ENCODE measurements around the gene CFL2. TPM values are rescaled to one million over a fixed set of nuclear protein-coding genes. Genes with fewer than 3 reads are reported as not detected.
"Not testable (repeated sequence)": the region's sequence is repeated elsewhere in the genome, so short reads cannot be mapped to it uniquely, and the experiment has no call there.

CFL2 gene
- total RNA-seq, 1 experiment from 2014 or later = 151 TPM

DNA sequence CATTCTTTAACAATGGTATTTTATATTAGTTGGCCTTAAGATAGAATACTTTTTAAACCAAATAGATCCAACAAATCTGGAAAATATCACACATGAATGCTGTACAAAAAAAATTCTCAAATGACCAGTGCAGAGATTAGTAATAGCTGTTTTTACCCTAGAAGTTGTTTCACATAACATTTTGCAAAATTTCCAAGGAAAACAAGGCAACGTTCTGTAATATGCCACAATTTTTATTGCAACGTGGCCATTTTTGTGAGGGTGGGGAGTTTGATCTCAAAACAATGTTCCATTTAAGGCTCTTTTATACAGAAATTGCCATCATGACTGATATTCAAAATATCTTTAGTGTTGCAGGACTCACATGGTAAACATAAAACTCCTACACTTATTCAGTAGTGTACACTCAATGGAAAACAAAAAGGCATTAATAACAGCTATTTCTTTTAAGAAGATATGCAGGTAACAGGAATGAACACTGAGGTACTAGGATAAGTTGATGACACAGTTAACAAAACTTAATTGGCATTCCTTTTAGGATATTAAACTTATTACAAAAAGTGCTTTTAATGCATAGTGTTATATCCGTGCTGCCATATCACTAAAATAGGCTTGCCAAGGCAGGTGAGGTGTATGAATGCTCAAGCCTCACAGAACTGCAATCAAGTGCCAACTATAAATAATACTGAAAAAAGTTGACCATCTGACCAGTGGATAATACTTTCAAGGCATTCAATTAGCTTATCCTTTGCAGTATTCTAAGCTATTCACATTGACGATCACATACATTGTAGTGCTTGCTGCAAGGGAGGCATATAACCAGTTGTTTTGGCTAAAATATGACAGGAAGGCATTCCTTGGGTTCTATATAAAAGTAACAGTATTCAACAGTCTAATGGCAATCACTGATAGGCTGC is 2.3 kb downstream of the CFL2 start:
- no peak for DNase-seq (ENCODE audit: low read depth)

DNA sequence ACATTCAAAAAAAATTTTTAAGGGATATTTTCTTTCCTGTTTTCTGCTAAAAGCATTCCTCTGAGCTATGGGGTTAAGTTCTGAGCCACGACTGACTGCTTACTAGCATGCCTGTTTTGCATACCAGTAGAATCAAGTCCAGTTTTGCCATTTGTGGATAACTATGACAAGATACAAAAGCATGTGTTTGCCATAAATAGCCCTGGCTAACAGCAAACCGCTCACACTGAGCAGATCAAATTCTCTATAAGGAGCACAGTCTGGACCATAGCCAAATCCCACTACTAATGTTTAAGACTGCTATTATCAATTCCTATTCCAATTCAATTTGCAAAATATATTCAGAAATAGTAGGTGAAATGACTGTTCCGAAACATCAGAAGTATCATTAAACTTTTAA is 3.2 kb downstream of the CFL2 start:
- DNase-seq (ENCODE audit: low read depth) = peak; percentile 94

DNA sequence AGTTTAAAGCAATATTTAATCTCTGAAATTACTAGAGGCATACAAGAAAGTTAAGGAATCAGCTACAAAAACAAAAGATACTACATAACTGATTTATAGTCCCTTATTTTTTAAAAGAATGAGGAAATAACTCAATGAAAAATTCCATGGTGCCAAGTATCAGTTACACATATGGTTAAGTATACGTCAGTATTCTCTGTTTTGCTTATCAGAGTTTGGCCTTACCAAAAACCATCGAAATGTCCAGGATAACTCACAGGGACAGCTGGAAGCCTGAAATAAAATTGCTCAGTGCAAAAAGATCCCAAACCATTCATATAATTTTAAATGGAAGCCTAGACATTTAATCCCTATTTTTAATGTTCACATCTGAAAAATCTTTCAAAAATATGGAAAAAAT is 3.6 kb downstream of the CFL2 start:
- peak; percentile 81 for DNase-seq (ENCODE audit: low read depth)

DNA sequence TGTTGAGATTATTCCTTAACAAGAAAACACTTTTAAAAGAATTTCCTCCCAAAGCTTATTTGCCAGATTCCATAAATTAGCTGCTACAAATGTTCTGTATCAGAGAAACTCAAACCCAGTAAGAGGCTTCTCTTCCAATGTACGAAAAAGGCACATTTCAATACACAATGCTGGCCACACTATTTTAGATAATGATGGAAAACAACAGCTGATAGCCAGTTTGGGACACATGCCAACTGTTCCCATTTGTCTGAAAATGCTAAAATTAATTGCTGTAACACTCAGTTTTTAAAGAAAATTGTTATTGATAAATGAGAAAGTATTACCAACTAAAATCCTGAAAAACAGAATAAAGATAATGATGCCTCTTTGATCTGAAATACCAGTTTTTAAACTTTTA is 4.4 kb downstream of the CFL2 start:
- peak; percentile 77 for DNase-seq (ENCODE audit: low read depth)

DNA sequence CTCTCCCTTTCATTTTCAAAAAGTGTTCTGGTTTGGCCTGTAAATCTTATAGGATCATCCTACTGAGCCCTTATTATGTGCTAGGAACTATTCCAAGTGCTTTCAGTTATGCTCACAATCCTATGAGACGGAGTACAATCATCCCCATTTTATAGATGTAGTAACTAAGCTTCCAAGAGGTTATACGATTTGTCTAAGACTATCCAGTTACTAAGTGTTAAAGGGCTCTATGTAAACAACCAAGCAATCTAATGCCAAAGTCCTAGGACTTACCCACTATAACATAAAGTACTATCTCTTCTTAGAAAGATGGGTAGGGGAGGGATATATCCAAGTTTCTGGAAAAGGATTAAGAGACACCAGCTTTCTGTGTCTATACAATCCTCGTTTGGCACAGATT is 6.7 kb downstream of the CFL2 start:
- DNase-seq (ENCODE audit: low read depth) = no peak

DNA sequence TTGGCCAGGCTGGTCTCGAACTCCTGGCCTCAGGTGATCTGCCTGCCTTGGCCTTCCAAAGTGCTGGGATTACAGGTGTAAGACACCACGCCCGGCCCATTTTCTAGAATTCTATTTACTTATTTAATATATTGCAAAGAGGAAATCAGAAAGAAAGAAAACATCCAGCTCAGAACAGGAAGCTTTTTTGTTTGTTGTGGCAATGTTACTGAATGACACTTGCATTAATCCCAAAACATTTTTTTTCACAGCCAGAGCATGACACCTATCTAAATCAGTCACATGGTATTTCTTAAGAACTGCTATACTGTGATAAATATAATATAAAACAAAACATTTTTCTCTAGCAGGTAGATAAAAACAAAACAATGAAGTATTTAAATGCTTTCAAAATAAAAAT is 12.6 kb downstream of the CFL2 start:
- no peak for DNase-seq (ENCODE audit: low read depth)

DNA sequence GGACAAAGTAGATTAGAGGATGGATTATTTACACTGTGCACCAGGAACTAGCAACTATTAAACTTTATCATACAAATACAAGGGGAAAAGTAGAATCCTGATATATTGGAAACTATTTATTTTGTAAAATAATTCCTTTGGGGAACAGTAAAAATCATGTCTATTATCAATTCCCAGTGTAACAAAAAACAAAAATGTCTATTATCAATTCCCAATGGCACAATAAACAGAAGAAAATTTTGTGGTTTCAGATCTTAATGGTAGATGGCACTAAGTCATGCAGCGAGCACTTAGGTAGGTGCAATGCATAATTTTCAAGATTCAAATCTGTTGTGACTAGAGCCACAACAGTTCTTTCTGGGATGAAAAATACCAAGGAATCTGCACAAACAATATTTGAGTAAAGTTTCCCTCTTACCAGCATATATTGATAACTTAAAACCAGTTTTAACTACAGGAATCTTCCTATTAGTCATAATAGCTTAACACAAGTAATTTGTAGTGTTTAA is 13.7 kb downstream of the CFL2 start:
- DNase-seq (ENCODE audit: low read depth) = peak; percentile 56

DNA sequence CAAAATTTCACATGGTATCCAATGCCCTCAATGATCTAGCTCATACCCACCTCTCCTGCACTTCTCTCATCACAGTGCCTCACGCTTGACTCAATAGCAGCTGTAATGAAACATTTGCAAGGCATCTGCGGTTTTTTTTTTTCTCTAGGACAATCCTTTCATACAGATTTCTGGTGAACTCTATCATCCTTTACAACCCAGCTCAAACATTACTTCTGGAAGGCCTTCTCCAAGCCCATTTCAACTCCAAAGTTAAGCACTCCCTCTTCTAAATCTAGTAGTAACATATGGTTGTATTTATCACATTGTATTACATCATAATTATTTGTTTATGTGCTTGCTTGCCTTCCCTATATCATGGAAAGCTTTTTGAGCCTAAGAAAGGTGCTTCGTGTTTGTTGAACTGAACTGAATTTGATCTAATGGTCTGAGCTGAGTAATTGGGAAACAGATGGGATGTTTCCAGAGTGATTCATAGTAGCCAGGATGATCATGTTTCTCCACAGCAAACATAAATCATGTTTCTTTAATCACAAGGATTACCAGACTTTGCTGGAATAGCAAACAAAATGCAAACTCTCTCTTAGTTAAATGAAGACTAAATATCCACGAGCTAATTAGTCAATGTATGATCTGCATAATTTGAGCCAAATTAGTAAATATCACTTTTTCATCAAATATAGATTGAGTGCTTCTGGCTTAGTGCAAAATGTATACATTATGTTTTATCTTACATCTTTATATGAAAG is 14.3 kb downstream of the CFL2 start:
- peak; percentile 96 for DNase-seq (ENCODE audit: low read depth)

DNA sequence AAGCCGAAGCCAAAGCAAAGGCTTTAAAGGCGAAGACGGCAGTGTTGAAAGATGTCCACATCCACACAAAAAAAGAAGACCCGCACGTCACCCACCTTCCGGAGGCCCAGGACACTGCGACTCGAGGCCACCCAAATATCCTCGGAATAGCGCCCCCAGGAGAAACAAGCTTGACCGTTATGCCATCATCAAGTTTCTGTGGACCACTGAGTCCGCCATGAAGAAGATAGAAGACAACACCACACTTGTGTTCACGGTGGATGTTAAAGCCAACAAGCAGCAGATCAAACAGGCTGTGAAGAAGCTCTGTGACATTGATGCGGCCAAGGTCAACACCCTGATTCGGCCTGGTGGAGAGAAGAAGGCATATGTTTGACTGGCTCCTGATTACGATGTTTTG is 20.2 kb downstream of the CFL2 start:
- DNase-seq (ENCODE audit: low read depth) = not testable (repeated sequence)

DNA sequence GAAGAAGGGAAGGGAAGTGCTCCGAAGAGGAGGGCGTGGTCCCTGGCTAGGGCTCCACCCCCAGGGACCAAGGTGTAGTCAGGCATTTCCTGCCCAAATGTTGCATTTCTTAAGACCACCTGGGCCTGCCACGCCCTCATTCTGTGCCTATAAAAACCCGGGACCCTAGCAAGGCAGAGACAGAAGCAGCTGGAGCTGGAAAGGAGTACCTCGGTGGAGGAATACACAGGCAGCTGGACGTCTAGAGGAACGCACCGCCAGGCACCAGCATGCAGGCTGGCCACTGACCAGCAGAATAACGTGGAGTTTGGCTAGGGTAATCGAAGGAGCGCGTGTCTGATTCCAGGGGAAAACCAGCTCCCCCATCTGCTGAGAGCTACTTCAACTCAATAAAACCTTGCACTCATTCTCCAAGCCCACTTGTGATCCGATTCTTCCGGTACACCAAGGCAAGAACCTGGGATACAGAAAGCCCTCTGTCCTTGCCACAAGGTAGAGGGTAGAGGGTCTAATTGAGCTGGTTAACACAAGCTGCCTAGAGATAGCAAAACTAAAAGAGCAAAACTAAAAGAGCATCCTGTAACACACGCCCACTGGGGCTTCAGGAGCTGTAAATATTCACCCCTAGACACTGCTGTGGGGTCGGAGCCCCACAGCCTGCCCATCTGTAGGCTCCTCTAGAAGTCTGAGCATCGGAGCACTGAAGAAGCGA is 21.0 kb downstream of the CFL2 start:
- no peak for DNase-seq (ENCODE audit: low read depth)

DNA sequence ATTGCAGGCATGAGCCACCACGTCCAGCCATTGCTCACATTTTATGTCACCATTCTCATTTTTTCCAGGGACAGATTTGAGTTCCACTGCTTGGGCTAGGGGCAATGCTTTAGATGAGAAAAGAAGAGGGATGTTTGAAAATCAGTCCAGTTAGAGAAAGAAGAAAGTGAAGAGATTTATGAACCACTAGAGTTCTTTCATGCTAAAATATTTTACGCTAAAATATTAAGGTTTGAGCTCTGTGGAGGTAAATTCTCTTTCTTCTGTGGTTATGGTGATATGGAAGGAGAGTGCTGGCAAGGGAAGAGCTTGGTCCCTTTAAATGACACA is 21.5 kb downstream of the CFL2 start:
- no peak for DNase-seq (ENCODE audit: low read depth)

DNA sequence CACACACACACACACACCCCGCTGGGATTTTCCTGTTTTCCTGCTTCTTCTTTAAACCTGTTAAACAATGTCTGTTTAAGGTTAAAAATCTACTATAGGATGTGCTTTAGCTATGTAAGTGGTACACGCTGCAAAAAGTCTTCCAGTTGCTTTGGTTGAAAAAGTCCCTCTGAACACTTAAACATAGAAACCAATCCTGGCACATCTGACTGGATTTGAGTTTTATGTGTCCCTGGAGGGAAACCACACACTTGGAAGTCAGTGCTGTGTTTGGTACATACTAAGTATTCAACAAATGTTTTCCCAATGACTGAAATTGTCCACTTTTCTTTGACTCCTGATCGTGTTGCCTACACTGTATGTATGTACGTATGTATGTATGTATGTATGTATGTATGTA is 22.0 kb downstream of the CFL2 start:
- peak; percentile 73 for DNase-seq (ENCODE audit: low read depth)

DNA sequence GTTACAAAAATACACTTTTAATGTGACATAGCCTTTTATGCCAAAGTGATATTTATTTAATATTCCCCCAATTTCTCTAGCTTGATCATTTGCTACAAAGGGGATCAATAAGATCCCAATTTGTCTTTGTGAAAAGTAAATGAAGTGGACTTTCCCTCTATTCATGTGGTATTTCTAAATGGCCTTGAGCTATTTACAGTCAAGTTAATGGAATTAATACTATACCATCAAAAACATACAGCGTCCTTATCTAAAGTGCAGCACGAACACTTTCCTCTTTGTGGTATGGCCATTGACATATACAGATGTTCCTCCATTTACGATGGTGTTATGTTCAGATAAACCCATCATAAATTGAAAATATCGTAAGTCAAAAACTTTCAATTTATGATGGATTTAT is 23.2 kb downstream of the CFL2 start:
- DNase-seq (ENCODE audit: low read depth) = no peak

DNA sequence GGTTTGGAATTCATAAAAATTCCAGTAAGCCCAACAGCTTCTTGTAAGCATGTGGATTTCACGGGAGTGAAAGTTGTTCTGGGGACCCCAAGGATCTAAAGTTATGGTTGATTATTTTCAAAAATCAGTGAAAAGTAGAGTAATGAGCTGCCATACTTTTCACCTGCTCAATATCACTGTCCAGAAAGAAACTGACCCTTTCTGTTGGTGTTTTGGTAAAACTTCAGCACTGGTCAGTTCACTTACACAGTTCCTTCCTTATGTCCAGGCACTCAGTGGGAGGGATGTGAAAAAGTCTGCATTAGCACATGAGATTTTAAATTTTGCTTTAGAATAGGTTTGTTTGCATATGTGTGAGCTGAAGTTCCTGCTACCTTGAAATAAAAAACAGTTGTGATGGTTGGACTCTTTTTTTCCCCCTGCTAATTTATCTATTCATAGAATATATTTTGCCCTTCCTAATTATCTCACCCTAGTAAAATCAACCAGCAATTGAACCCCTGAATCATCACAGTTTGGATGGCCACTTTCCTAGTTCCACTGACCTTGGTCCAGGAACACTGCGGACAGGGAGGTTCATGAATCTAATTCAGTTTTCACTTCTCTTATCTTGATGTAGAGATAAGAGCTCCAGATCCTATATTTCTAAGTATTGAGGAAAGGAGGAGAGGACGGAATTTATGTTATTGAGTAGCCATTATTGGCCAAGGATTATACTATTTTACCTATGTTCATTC is 25.8 kb downstream of the CFL2 start:
- DNase-seq (ENCODE audit: low read depth) = no peak

DNA sequence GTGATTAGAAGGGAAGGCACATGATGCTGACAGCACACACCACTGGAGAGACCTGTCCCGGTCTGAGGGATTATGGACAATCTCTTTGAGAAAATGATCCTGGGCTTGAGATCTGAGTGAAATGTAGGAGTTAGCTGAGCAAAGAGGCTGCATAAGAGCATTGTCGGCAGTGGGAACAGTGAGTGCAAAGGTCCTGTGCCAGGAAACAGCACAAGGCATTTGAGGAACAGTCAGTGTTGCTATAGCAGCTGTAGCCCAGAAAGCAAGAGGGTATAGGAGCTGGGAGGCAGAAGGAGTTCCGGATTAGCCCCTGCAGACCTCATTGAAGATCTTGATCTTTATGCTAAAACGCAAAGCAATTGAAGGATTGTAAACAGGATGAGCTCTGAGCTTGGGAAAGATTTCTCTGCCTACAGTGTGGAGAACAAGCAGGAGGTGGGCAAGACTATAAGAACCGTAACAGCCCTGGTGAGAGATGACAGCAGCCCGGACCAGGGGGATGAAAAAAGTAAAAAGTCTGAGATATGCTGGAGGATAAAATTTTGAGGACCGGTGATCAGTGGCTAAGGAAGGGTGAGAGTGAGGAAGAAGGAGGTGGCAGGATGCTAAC is 28.5 kb downstream of the CFL2 start:
- no peak for DNase-seq (ENCODE audit: low read depth)

DNA sequence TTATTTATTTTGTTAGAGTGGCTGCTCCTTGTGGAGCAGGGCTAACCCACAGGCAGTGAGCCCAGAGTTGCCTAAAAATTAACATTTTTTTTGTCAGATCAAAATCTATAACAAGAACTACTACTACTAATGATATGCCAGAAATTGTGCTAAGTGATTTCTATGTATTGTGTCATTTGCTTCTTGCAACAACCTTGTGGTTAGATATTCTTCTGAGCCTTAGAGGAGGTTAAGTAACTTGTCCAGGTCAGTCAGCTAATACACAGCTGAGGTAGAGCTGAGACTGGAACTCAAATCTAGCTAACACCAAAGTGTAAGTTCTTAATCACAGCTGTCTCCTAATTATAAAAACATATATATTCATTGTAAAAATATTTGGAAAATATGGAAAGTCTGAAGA is 29.8 kb downstream of the CFL2 start:
- DNase-seq (ENCODE audit: low read depth) = peak; percentile 42

DNA sequence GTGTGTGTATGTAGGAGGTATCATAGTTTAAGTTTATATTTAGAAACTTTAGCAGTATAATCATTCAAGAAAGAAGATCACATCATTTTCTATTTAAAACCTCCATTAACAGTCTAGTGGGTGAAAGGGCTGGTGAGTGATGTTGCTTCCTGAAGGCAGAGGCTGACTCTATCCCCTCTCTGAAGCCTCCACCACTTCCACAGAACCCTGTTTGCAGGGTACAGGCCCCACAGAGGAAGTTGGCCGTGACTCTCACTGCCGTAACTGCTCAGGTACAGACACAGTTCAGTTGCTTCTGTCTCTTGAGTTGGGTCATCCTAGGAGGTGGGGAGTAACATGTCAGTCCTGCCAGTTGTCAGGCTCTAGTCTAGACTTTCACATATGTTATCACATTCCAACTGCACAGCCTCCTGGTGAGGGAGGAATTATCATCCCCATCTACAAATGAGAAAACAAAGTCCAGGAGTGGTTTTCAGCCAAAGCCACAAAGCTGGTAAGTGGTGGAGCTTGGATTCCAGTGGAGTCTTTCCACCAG is 31.5 kb downstream of the CFL2 start:
- peak; percentile 26 for DNase-seq (ENCODE audit: low read depth)

DNA sequence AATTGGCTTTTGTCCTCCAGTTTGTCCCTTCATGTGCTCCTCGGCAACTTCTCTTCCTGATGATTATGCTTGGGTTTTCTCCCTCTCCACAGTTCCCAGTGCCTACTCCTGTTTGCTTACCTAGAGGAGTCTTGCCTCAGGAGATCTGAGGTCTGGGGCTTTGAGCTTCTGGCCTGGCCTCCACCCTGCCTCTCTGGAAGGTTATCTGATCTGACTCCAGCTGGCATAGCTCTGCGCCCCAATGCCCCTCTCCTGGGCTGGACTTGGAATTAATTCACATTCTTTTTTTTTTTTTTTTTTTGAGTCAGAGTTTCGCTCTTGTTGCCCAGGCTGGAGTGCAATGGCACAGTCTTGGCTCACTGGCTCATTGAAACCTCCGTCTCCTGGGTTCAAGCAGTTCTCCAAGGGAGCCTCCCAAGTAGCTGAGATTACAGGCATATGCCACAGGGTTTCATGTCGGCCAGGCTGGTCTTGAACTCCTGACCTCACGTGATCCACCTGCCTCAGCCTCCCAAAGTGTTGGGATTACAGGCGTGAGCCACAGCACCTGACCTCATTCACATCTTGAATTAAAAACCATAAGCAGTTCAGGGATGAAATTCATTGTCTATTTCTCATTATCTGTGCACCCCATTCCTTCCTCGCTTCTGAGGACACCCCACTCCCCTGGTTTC is 33.5 kb downstream of the CFL2 start:
- no peak for DNase-seq (ENCODE audit: low read depth)

DNA sequence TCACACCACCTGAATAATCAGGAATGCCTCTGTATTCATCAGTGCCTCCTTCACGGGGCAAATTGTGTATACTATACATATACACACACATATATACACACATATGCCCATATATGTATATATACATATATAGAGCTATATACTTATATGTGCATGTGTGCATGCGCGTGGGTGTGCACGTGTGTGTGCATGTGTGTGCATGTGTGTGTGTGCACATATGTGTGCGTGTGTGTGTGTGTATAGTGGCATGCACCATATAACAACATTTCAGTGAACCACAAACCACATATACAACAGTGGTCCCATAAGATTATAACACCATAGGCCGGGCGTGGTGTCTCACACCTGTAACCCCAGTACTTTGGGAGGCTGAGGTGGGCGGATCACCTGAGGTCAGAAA is 35.7 kb downstream of the CFL2 start:
- DNase-seq (ENCODE audit: low read depth) = no peak

DNA sequence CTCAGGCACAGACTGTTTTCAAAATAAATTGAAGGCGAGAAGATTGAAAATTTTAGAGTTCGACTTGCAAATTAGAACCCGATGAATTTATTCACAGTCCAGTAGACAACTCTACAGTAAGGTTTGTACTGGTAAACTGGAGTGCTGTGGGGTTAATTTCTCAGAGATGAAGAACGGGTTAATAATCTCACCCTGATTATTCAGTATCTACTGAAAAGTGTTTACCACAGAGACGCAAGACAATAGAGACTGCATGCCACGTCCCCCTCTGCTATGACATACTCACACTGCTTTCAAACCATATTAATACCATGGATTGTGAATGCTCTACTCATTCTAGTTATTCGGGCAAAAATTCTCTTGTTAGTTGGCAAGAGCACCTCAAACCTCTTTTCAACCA is 36.1 kb downstream of the CFL2 start:
- DNase-seq (ENCODE audit: low read depth) = peak; percentile 65
